HepG2 (cell line): ENCODE data around the gene RABGGTA. TPM values are rescaled to one million over a fixed set of nuclear protein-coding genes. Genes with fewer than 3 reads are reported as not detected.

ENCODE experiments used
- CBX1 ChIP-seq: IDR thresholded peaks from one replicate; pipeline ENCODE4 v1.6.1; 2016; ENCODE audit warnings: antibody characterized with exemption, low read depth
- CHD4 ChIP-seq: fragments of 200-600 bp; sonication (generic); IDR thresholded peaks from 2 replicates; pipeline ENCODE4 v1.7.0; 2017; ENCODE audit warnings: mild to moderate bottlenecking, low read length, borderline replicate concordance
- LCORL ChIP-seq, 2 experiments: fragments of 450-650 bp in 1 of 2; sonication (generic) in 1 of 2; formaldehyde crosslinking in 1 of 2; IDR thresholded peaks; 2 replicates each; pipeline versions ENCODE4 v1.5.0 to v1.6.1; 2017 to 2020; ENCODE audit warnings: antibody characterized with exemption in 1 of 2, missing genetic modification reagents in 1 of 2
- MYNN ChIP-seq: sonication (generic); formaldehyde crosslinking; IDR thresholded peaks from 2 replicates; pipeline ENCODE4 v1.4.0; 2020; ENCODE audit warnings: mild to moderate bottlenecking, low read depth, missing genetic modification reagents
- NCOR1 ChIP-seq: fragments of 200-600 bp; sonication (generic); IDR thresholded peaks from 2 replicates; pipeline ENCODE4 v1.7.0; 2017; ENCODE audit warnings: antibody characterized with exemption, low read length, borderline replicate concordance
- SMAD1 ChIP-seq: sonication (generic); formaldehyde crosslinking; IDR thresholded peaks from 2 replicates; pipeline ENCODE4 v1.4.0; 2020; ENCODE audit warnings: missing genetic modification reagents, low read depth, mild to moderate bottlenecking, borderline replicate concordance
- ZNF543 ChIP-seq: sonication (generic); formaldehyde crosslinking; IDR thresholded peaks from 2 replicates; pipeline ENCODE4 v1.4.0; 2020; ENCODE audit warnings: mild to moderate bottlenecking, missing genetic modification reagents
- ZNF564 ChIP-seq: sonication (generic); formaldehyde crosslinking; IDR thresholded peaks from 2 replicates; pipeline ENCODE4 v1.8.1; 2023; ENCODE audit warnings: mild to moderate bottlenecking, missing genetic modification reagents
- ZNF615 ChIP-seq: sonication (generic); formaldehyde crosslinking; IDR thresholded peaks from 2 replicates; pipeline ENCODE4 v1.5.0; 2020; ENCODE audit warnings: mild to moderate bottlenecking, missing genetic modification reagents, borderline replicate concordance
- ZNF747 ChIP-seq: sonication (generic); formaldehyde crosslinking; IDR thresholded peaks from 2 replicates; pipeline ENCODE4 v1.8.1; 2023; ENCODE audit warnings: missing genetic modification reagents, mild to moderate bottlenecking, borderline replicate concordance
- ZSCAN20 ChIP-seq: sonication (generic); formaldehyde crosslinking; IDR thresholded peaks from 2 replicates; pipeline ENCODE4 v1.4.0; 2020; ENCODE audit warnings: missing genetic modification reagents, mild to moderate bottlenecking, borderline replicate concordance
- ZSCAN25 ChIP-seq: sonication (generic); formaldehyde crosslinking; IDR thresholded peaks from 2 replicates; pipeline ENCODE4 v1.8.0; 2022; ENCODE audit warnings: mild to moderate bottlenecking, missing genetic modification reagents
- ZZZ3 ChIP-seq: sonication (generic); formaldehyde crosslinking; IDR thresholded peaks from 2 replicates; pipeline ENCODE4 v1.4.0; 2020; ENCODE audit warnings: missing genetic modification reagents, mild to moderate bottlenecking, borderline replicate concordance
- polyA plus RNA-seq, 8 experiments: library from polyadenylated mRNA; depleted of rRNA in 3 of 8; stranded (reverse) in 7 of 8; unstranded in 1 of 8; fragments of >200 nt; fragmentation: Illumina TruSeq in 4 of 8; extraction: Trizol in 4 of 8; gene quantifications; 2 replicates each; pipeline versions ENCODE4 v1.2.1 to v1.2.3, GENCODE V29; 2011 to 2016; ENCODE audit warnings: low read depth in 4 of 8, missing spikeins in 1 of 8, mixed read lengths in 1 of 8; ENCODE audit not compliant: insufficient read depth in 1 of 8
- total RNA-seq, 5 experiments: library from RNA; depleted of rRNA; stranded (reverse); fragments of >200 nt; fragmentation: Illumina TruSeq; extraction: Trizol; gene quantifications; 2 replicates each; pipeline ENCODE4 v1.2.3, GENCODE V29; 2016; ENCODE audit warnings: low read depth in 1 of 5
- TF ChIP-seq, protein P1 (sequence below): sonication (generic); formaldehyde crosslinking; IDR thresholded peaks from 2 replicates; pipeline ENCODE4 v1.5.1; 2020; ENCODE audit warnings: mild to moderate bottlenecking, missing genetic modification reagents, borderline replicate concordance
- TF ChIP-seq, protein P2 (sequence below): sonication (generic); formaldehyde crosslinking; IDR thresholded peaks from 2 replicates; pipeline ENCODE4 v1.8.1; 2023; ENCODE audit warnings: mild to moderate bottlenecking, moderate library complexity, missing genetic modification reagents
- TF ChIP-seq, protein P3 (sequence below): sonication (generic); formaldehyde crosslinking; IDR thresholded peaks from 2 replicates; pipeline ENCODE4 v1.4.0; 2020; ENCODE audit warnings: missing genetic modification reagents; ENCODE audit errors: not compliant biosample characterization
- TF ChIP-seq, protein P4 (sequence below): sonication (generic); formaldehyde crosslinking; IDR thresholded peaks from 2 replicates; pipeline ENCODE4 v1.5.0; 2020; ENCODE audit warnings: missing genetic modification reagents, mild to moderate bottlenecking, borderline replicate concordance
- TF ChIP-seq, protein P5 (sequence below): sonication (generic); formaldehyde crosslinking; IDR thresholded peaks from 2 replicates; pipeline ENCODE4 v1.4.0; 2020; ENCODE audit warnings: missing genetic modification reagents

RABGGTA gene
- total and polyA plus RNA-seq, 2 of the 13 experiments (the other 11 are each of a cell fraction or from before 2014, with no cell fraction given), result 57.9 to 90.8 TPM

DNA sequence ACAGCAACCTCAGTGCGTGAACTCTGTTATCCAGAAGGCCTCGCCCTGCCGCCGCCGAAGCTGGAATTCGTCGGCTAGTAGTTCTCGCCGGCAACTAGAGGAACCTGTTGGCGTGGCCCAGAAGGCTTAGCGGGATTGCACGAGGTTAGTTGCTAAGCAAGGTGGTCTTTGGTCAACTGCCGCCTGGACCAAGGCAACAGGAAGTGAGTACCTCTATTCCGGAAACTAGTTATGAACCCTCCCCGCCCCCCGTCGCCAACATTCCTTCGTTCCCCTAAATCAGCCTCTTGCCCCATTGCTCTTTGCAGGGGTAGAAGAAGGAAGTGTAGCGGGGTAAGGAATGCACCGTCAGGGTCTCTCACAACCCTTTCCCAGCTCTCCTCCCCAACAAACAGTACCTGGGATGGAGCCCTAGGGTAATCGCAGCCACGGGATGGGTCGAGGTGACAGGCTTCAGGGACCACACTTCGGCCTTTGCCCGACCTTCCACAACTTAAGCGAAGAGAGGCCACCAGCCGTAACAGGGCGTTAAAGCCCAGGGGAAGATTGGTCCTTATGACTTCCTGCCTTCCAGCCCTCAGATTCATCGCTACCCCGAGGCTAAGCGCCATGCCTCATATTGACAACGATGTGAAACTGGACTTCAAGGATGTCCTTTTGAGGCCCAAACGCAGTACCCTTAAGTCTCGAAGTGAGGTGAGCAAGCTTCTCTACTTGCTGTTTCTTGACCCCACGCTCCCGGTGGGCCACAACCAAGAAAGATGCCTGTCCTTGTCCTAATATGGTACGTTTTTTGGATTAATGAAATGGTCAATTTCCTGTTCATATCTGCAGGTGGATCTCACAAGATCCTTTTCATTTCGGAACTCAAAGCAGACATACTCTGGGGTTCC lies 38.5 kb downstream of the RABGGTA start, which contains the start of gene GMPR2 (continued):
- TF ChIP-seq, protein P1, sequence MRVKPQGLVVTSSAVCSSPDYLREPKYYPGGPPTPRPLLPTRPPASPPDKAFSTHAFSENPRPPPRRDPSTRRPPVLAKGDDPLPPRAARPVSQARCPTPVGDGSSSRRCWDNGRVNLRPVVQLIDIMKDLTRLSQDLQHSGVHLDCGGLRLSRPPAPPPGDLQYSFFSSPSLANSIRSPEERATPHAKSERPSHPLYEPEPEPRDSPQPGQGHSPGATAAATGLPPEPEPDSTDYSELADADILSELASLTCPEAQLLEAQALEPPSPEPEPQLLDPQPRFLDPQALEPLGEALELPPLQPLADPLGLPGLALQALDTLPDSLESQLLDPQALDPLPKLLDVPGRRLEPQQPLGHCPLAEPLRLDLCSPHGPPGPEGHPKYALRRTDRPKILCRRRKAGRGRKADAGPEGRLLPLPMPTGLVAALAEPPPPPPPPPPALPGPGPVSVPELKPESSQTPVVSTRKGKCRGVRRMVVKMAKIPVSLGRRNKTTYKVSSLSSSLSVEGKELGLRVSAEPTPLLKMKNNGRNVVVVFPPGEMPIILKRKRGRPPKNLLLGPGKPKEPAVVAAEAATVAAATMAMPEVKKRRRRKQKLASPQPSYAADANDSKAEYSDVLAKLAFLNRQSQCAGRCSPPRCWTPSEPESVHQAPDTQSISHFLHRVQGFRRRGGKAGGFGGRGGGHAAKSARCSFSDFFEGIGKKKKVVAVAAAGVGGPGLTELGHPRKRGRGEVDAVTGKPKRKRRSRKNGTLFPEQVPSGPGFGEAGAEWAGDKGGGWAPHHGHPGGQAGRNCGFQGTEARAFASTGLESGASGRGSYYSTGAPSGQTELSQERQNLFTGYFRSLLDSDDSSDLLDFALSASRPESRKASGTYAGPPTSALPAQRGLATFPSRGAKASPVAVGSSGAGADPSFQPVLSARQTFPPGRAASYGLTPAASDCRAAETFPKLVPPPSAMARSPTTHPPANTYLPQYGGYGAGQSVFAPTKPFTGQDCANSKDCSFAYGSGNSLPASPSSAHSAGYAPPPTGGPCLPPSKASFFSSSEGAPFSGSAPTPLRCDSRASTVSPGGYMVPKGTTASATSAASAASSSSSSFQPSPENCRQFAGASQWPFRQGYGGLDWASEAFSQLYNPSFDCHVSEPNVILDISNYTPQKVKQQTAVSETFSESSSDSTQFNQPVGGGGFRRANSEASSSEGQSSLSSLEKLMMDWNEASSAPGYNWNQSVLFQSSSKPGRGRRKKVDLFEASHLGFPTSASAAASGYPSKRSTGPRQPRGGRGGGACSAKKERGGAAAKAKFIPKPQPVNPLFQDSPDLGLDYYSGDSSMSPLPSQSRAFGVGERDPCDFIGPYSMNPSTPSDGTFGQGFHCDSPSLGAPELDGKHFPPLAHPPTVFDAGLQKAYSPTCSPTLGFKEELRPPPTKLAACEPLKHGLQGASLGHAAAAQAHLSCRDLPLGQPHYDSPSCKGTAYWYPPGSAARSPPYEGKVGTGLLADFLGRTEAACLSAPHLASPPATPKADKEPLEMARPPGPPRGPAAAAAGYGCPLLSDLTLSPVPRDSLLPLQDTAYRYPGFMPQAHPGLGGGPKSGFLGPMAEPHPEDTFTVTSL, result peak; percentile 70; the same call in 1 of the 2 replicates
- TF ChIP-seq ZSCAN25 (CRISPR knock-in tag), result peak; percentile 61; the same call in 1 of the 2 replicates
- 0 out of 2 replicates have a peak, but pooled peaks have one; percentile 49 for TF ChIP-seq ZNF564 (CRISPR knock-in tag)
- TF ChIP-seq, protein P2, sequence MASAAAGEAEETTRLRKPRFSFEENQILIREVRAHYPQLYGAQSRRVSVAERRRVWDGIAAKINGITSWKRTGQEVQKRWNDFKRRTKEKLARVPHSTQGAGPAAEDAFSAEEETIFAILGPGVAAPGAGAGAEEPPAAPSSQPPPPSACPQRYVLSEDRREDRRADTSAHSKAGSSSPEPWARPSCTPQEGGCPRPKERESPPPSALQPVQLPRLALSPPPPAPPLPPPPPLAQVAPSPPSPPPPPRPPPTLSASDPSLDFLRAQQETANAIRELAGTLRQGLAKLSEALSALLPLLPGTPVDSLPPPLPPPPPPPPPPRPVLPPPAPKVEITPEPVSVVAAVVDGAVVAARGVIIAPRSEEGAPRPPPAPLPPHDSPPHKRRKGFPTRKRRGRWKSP (CRISPR knock-in tag), result no peak
- TF ChIP-seq CBX1, result peak; percentile 16
- TF ChIP-seq NCOR1, result no peak
- TF ChIP-seq, protein P3, sequence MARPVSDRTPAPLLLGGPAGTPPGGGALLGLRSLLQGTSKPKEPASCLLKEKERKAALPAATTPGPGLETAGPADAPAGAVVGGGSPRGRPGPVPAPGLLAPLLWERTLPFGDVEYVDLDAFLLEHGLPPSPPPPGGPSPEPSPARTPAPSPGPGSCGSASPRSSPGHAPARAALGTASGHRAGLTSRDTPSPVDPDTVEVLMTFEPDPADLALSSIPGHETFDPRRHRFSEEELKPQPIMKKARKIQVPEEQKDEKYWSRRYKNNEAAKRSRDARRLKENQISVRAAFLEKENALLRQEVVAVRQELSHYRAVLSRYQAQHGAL (CRISPR knock-in tag), result no peak
- TF ChIP-seq ZNF747 (CRISPR knock-in tag), result no peak
- TF ChIP-seq SMAD1, result no peak
- TF ChIP-seq, protein P4, sequence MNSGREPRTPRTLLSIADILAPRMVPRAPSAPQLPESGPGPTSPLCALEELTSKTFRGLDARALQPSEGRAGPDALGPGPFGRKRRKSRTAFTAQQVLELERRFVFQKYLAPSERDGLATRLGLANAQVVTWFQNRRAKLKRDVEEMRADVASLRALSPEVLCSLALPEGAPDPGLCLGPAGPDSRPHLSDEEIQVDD (CRISPR knock-in tag), result peak; percentile 37; the same call in 1 of the 2 replicates
- no peak; the same call in 1 of the 2 replicates for TF ChIP-seq LCORL (IDR thresholded peaks at IDR 0.05)
- TF ChIP-seq LCORL (CRISPR knock-in tag; IDR thresholded peaks at IDR 0.05), result peak; percentile 98
- TF ChIP-seq MYNN (CRISPR knock-in tag), result peak; percentile 95
- TF ChIP-seq, protein P5, sequence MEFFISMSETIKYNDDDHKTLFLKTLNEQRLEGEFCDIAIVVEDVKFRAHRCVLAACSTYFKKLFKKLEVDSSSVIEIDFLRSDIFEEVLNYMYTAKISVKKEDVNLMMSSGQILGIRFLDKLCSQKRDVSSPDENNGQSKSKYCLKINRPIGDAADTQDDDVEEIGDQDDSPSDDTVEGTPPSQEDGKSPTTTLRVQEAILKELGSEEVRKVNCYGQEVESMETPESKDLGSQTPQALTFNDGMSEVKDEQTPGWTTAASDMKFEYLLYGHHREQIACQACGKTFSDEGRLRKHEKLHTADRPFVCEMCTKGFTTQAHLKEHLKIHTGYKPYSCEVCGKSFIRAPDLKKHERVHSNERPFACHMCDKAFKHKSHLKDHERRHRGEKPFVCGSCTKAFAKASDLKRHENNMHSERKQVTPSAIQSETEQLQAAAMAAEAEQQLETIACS (CRISPR knock-in tag), result 0 out of 2 replicates have a peak, but pooled peaks have one; percentile 47
- TF ChIP-seq ZNF615, result peak; percentile 96; the same call in 1 of the 2 replicates
- TF ChIP-seq ZNF543 (CRISPR knock-in tag), result peak; percentile 74
- TF ChIP-seq CHD4, result no peak
- peak; percentile 74; the same call in 1 of the 2 replicates for TF ChIP-seq ZSCAN20 (CRISPR knock-in tag)
- TF ChIP-seq ZZZ3 (CRISPR knock-in tag), result peak; percentile 61; the same call in 1 of the 2 replicates
